ENCODE data around the gene MVK.

MVK gene

GRCh38 chr12:109532721-109533486 lies 40.7 kb upstream of the MVK start:
- TF ChIP-seq CTCF (IDR thresholded peaks at IDR 0.05; ENCODE audit: borderline replicate concordance, insufficient read depth, low read depth, low read length): no peak
- no peak overlapping the region for H3K4me3 ChIP-seq (ENCODE audit: low read depth, low read length)

GRCh38 chr12:109533487-109533740 lies 40.2 kb upstream of the MVK start:
- TF ChIP-seq CTCF (IDR thresholded peaks at IDR 0.05; ENCODE audit: borderline replicate concordance, insufficient read depth, low read depth, low read length): no peak
- H3K4me3 ChIP-seq (ENCODE audit: low read depth, low read length): no peak overlapping the region

- no peak for TF ChIP-seq CTCF (IDR thresholded peaks at IDR 0.05; ENCODE audit: borderline replicate concordance, insufficient read depth, low read depth, low read length)
- H3K4me3 ChIP-seq (ENCODE audit: low read depth, low read length): no peak overlapping the region
Observed at GRCh38 chr12:109534456-109534855, 39.1 kb upstream of the MVK start.

GRCh38 chr12:109535231-109535862 lies 38.2 kb upstream of the MVK start:
- H3K4me3 ChIP-seq (ENCODE audit: low read depth, low read length): no peak overlapping the region
- TF ChIP-seq CTCF (IDR thresholded peaks at IDR 0.05; ENCODE audit: borderline replicate concordance, insufficient read depth, low read depth, low read length): no peak

- no peak overlapping the region for H3K4me3 ChIP-seq (ENCODE audit: low read depth, low read length)
- TF ChIP-seq CTCF (IDR thresholded peaks at IDR 0.05; ENCODE audit: borderline replicate concordance, insufficient read depth, low read depth, low read length): no peak
Observed at GRCh38 chr12:109535863-109536250, 37.7 kb upstream of the MVK start.

GRCh38 chr12:109537136-109537535 lies 36.5 kb upstream of the MVK start:
- H3K4me3 ChIP-seq (ENCODE audit: low read depth, low read length): no peak overlapping the region
- TF ChIP-seq CTCF (IDR thresholded peaks at IDR 0.05; ENCODE audit: borderline replicate concordance, insufficient read depth, low read depth, low read length): no peak

- no peak for TF ChIP-seq CTCF (IDR thresholded peaks at IDR 0.05; ENCODE audit: borderline replicate concordance, insufficient read depth, low read depth, low read length)
- H3K4me3 ChIP-seq (ENCODE audit: low read depth, low read length): no peak overlapping the region
Observed at GRCh38 chr12:109538191-109538863, 35.3 kb upstream of the MVK start.

Data from GM12875 (cell line).